Activated CD8-positive, alpha-beta T cell treated with anti-CD3 and anti-CD28 coated beads for 36 hours (primary cell): ENCODE results near the gene SMAD3. TPM values are rescaled to one million over a fixed set of nuclear protein-coding genes. Genes with fewer than 3 reads are reported as not detected.

Experiments used
- ATAC-seq: fragments of 200-7000 bp; cut with Tn5 transposase; one replicate; pipeline ENCODE4 v1.10.0; 2021; ENCODE audit warnings: mild to moderate bottlenecking, moderate library complexity
- CTCF ChIA-PET: fragments of 350-600 bp; sonication (Branson Sonifier 250); formaldehyde crosslinking; loops from one replicate; lab custom pipeline; 2021; ENCODE audit warnings: antibody characterized with exemption; lab: Charles Lee
- POLR2A ChIA-PET: fragments of 350-600 bp; sonication (Branson Sonifier 250); formaldehyde crosslinking; loops from one replicate; lab custom pipeline; 2021; ENCODE audit warnings: antibody characterized with exemption; lab: Charles Lee
- DNase-seq: peaks from one replicate; pipeline ENCODE4 v3.0.0-alpha.2; 2020
- H3K27ac Mint-ChIP-seq: one replicate; pipeline ENCODE4 v1.8.0; 2021; ENCODE audit warnings: mild to moderate bottlenecking, mixed read lengths
- H3K27me3 Mint-ChIP-seq: one replicate; pipeline ENCODE4 v1.8.0; 2021; ENCODE audit warnings: mixed read lengths
- H3K36me3 Mint-ChIP-seq: one replicate; pipeline ENCODE4 v1.8.0; 2021; ENCODE audit warnings: low read depth, mixed read lengths
- H3K4me1 Mint-ChIP-seq: one replicate; pipeline ENCODE4 v1.8.0; 2021; ENCODE audit warnings: low read depth, mixed read lengths
- H3K4me3 Mint-ChIP-seq: one replicate; pipeline ENCODE4 v1.8.0; 2021; ENCODE audit warnings: mild to moderate bottlenecking, moderate library complexity, mixed read lengths
- H3K9me3 Mint-ChIP-seq: one replicate; pipeline ENCODE4 v1.8.0; 2021; ENCODE audit warnings: mixed read lengths
- intact Hi-C: fragments of 100-400 bp; cut with micrococcal nuclease; formaldehyde crosslinking; loops from one replicate; pipeline ENCODE4 v1.10.0; 2022
- total RNA-seq, 2 experiments: library from RNA; stranded (reverse); gene quantifications; one replicate each; pipeline ENCODE4 v1.2.3, GENCODE V29; 2021
- TF ChIP-seq, protein P1 (sequence below): fragments of 200-600 bp; IDR thresholded peaks from one replicate; pipeline ENCODE4 v1.8.0; 2022; ENCODE audit warnings: antibody characterized with exemption, mild to moderate bottlenecking

Gene SMAD3
- total RNA-seq, 2 experiments from 2014 or later = 22.3 to 24.7 TPM

DNA sequence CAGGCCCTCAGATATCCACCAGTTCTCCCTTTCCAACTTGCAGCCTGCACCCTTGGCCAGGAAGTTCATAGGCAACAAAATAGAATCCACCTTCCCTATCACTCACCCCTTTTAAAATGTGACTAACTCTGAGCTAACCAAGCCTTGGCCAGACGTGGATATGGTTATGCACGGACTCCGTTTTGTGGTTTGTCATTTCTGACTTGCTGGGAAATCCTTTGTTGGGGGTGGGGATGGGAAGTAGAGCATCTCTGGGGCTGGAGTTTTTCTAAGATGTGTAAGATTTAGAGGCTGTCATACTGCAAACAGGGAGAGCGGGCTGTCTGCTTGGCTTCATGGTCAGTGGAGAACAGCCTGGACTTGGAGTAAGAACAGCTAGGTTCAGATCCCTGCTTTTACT, 62.6 kb downstream of the SMAD3 start:
- ChIA-PET CTCF (no interaction called here), POLR2A (no interaction called here)
- no peaks in the 10 kb centered on the region for H3K36me3 Mint-ChIP-seq
- TF ChIP-seq, protein P1, sequence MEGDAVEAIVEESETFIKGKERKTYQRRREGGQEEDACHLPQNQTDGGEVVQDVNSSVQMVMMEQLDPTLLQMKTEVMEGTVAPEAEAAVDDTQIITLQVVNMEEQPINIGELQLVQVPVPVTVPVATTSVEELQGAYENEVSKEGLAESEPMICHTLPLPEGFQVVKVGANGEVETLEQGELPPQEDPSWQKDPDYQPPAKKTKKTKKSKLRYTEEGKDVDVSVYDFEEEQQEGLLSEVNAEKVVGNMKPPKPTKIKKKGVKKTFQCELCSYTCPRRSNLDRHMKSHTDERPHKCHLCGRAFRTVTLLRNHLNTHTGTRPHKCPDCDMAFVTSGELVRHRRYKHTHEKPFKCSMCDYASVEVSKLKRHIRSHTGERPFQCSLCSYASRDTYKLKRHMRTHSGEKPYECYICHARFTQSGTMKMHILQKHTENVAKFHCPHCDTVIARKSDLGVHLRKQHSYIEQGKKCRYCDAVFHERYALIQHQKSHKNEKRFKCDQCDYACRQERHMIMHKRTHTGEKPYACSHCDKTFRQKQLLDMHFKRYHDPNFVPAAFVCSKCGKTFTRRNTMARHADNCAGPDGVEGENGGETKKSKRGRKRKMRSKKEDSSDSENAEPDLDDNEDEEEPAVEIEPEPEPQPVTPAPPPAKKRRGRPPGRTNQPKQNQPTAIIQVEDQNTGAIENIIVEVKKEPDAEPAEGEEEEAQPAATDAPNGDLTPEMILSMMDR = no peak
- DNase-seq (no peak), ATAC-seq (peak; percentile 12)
- intact Hi-C loops = no loop called here
- peaks cover 60% of the 10 kb centered on the region for H3K4me1 Mint-ChIP-seq
- H3K27ac Mint-ChIP-seq = peak overlapping the region; percentile 15
- H3K4me3 Mint-ChIP-seq = no peak overlapping the region
- no peaks in the 10 kb centered on the region for H3K27me3 Mint-ChIP-seq
- no peaks in the 10 kb centered on the region for H3K9me3 Mint-ChIP-seq

DNA sequence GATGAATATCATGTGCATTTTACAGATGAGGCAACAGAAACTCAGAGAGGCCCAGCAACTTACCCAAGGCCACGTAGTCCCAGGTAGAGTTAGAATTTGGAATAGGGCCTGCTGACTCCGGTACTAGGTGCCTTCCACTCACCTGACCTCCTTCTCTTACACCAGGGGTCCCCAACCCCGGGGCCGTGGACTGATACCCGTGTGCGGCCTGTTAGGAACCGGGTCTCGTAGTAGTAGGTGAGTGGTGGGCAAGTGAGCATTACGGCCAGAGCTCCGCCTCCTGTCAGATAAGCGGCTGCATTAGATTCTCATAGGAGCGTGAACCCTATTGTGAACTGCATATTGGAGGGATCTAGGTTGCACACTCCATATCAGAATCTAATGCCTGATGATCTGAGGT, 64.8 kb downstream of the SMAD3 start:
- Mint-ChIP-seq H3K4me1 (peaks cover 71% of the 10 kb centered on the region), H3K27ac (peak overlapping the region; percentile 58)
- POLR2A ChIA-PET = interaction anchor here (1.3 to 1.9 kb wide), 2 partner anchors 8 to 13 kb away, joined by 3 to 5 read pairs; no protein-coding TSS in a partner anchor

DNA sequence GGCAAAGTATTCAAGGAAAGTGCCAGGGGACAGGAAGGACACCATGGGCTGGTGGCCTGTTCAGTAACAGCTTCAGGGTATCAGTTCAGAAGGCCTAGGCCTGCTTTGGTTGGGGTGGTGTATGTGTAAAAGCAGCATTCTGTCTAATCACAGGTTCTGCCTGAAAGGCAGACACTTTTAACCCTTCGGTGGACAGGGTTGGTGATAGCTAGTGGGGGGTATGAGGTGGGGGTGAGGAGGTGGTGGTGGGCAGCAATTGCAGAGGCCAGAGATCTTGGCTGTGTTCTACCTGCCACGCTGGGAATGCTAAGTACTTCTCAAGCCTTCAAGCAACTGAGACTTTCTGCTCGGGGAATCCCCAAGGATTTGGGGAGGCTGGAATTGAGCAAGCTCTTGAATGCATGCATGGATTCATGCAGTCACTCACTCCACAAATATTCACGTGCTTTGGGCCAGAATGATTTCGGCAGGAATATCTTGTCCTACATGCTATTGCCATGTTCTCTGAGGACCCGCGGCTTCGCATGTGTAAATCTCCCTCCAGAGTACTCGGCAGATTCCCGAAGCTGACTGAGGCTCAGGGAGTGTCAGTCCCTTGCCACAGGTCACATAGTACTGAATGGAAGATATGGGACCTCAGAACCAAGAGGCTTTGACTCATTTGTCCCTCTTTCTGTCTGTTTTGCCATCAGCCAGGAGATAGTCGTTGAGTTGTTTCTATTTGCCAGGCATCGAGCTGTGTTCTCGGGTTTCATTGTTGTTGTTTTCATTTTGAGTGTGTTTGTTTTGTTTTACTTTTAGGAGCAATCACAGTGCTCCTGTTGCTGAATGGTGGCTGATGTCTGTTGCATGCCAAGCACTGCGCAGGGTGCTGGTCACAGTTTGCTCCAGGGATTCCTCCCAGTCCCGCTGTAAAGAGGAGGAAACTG, 65.5 kb downstream of the SMAD3 start:
- TF ChIP-seq, protein P1 = no peak
- no peak overlapping the region for H3K4me3 Mint-ChIP-seq
- peak overlapping the region; percentile 58 for H3K27ac Mint-ChIP-seq
- no peaks in the 10 kb centered on the region for H3K27me3 Mint-ChIP-seq
- peaks cover 74% of the 10 kb centered on the region for H3K4me1 Mint-ChIP-seq
- H3K9me3 Mint-ChIP-seq = no peaks in the 10 kb centered on the region
- ChIA-PET CTCF (interaction anchor here (1.6 kb wide), 1 partner anchor 14 kb away, joined by 4 read pairs; no protein-coding TSS in a partner anchor), POLR2A (interaction anchor here (1.0 to 1.9 kb wide), 4 partner anchors 9 to 123 kb away, joined by 3 to 6 read pairs (median 4); partner anchors contain the start of genes AAGAB and IQCH)
- intact Hi-C loops = no loop called here
- ATAC-seq = no peak
- H3K36me3 Mint-ChIP-seq = peaks cover 2% of the 10 kb centered on the region
- no peak for DNase-seq

More for the DNA sequence above, 64.8 kb downstream of the SMAD3 start:
- no peaks in the 10 kb centered on the region for H3K27me3 Mint-ChIP-seq
- ATAC-seq = no peak
- no peak for DNase-seq
- no peak overlapping the region for H3K4me3 Mint-ChIP-seq
- TF ChIP-seq, protein P1 = no peak
- CTCF ChIA-PET = interaction anchor here (1.6 kb wide), 1 partner anchor 13 kb away, joined by 4 read pairs; no protein-coding TSS in a partner anchor
- intact Hi-C loops = no loop called here
- H3K36me3 Mint-ChIP-seq = no peaks in the 10 kb centered on the region
- H3K9me3 Mint-ChIP-seq = no peaks in the 10 kb centered on the region

DNA sequence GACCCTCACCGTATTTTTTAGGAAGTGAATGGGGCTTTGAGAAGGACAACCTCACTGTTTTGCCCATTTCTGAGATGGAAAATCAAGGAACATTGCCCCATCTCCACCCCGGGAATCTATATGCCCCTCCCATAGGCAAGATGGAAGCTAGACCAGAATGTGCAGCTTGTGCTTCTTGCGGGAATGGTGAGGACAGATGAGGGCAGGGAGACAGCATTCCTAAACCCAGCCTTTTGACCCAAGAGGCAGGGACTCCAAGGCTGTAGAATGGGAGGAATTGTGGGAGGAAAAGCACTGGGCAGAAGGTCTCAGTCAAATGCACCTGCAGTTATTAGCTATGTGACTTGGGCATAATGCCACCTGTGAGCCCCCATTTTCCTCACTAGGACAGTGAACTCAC, 66.9 kb downstream of the SMAD3 start:
- POLR2A ChIA-PET = interaction anchor here (1.0 to 1.6 kb wide), 3 partner anchors 15 to 122 kb away, joined by 3 to 6 read pairs (median 3); partner anchors contain the start of genes AAGAB and IQCH
- H3K27ac Mint-ChIP-seq = no peak overlapping the region
- TF ChIP-seq, protein P1 = no peak
- H3K36me3 Mint-ChIP-seq = peaks cover 2% of the 10 kb centered on the region
- no peaks in the 10 kb centered on the region for H3K27me3 Mint-ChIP-seq
- ATAC-seq (no peak), DNase-seq (no peak)
- H3K4me1 Mint-ChIP-seq = peaks cover 76% of the 10 kb centered on the region
- no peaks in the 10 kb centered on the region for H3K9me3 Mint-ChIP-seq
- no peak overlapping the region for H3K4me3 Mint-ChIP-seq
- CTCF ChIA-PET = interaction anchor here (1.0 kb wide), 1 partner anchor 9 kb away, joined by 3 read pairs; no protein-coding TSS in a partner anchor
- intact Hi-C loops = no loop called here
